ENCODE data around the gene ACVR1C.
"Not testable (repeated sequence)": the region's sequence is repeated elsewhere in the genome, so short reads cannot be mapped to it uniquely, and the experiment has no call there.

GRCh38 chr2:157566623-157567022, 62.0 kb downstream of the ACVR1C start:
- TF ChIP-seq, protein P1, sequence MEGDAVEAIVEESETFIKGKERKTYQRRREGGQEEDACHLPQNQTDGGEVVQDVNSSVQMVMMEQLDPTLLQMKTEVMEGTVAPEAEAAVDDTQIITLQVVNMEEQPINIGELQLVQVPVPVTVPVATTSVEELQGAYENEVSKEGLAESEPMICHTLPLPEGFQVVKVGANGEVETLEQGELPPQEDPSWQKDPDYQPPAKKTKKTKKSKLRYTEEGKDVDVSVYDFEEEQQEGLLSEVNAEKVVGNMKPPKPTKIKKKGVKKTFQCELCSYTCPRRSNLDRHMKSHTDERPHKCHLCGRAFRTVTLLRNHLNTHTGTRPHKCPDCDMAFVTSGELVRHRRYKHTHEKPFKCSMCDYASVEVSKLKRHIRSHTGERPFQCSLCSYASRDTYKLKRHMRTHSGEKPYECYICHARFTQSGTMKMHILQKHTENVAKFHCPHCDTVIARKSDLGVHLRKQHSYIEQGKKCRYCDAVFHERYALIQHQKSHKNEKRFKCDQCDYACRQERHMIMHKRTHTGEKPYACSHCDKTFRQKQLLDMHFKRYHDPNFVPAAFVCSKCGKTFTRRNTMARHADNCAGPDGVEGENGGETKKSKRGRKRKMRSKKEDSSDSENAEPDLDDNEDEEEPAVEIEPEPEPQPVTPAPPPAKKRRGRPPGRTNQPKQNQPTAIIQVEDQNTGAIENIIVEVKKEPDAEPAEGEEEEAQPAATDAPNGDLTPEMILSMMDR (IDR thresholded peaks at IDR 0.05; ENCODE audit: insufficient read depth, low read depth, low read length) = not testable (repeated sequence)
- not testable (repeated sequence) for TF ChIP-seq EZH2 (IDR thresholded peaks at IDR 0.05; ENCODE audit: insufficient read depth, low read length)
